Esophagus squamous epithelium (tissue), 5 donors: ENCODE results near the gene NSG2. TPM values are rescaled to one million over a fixed set of nuclear protein-coding genes. Genes with fewer than 3 reads are reported as not detected.
"Not testable (repeated sequence)": the region's sequence is repeated elsewhere in the genome, so short reads cannot be mapped to it uniquely, and the experiment has no call there.

Experiments used
- DNase-seq: peaks from one replicate; lab custom pipeline; 2025; lab: John Stamatoyannopoulos, UW
- H3K27ac ChIP-seq, 4 donors: fragments of 200-600 bp; sonication (generic); one replicate each; pipeline ENCODE4 v1.5.1; 2016 to 2019; ENCODE audit warnings: mild to moderate bottlenecking in 1 of 4
- H3K27me3 ChIP-seq, 4 donors: fragments of 200-600 bp; sonication (generic); 1 replicate in 3 of 4; 2 replicates in 1 of 4; pipeline versions ENCODE4 v1.5.1 to v1.6.0; 2017 to 2021; ENCODE audit warnings: antibody characterized with exemption in 1 of 4
- H3K36me3 ChIP-seq, 3 donors: fragments of 200-600 bp; sonication (generic); one replicate each; pipeline ENCODE4 v1.5.1; 2016 to 2019
- H3K4me1 ChIP-seq, 3 donors: fragments of 200-600 bp; sonication (generic); one replicate each; pipeline ENCODE4 v1.5.1; 2017 to 2019
- H3K4me3 ChIP-seq, 4 donors: fragments of 200-600 bp; sonication (generic); 1 replicate in 3 of 4; 2 replicates in 1 of 4; pipeline ENCODE4 v1.5.1; 2016 to 2019; ENCODE audit warnings: mild to moderate bottlenecking in 2 of 4, moderate library complexity in 1 of 4
- H3K9me3 ChIP-seq, 3 donors: fragments of 200-600 bp; sonication (generic); one replicate each; pipeline ENCODE4 v1.5.1; 2016 to 2019
- POLR2A ChIP-seq, 4 donors: fragments of 450-650 bp; IDR thresholded peaks; one replicate each; pipeline ENCODE4 v1.6.1; 2017; ENCODE audit warnings: antibody characterized with exemption in 4 of 4, mild to moderate bottlenecking in 4 of 4, moderate library complexity in 3 of 4
- WGBS, 2 donors: methylation state at CpG; one replicate each; pipeline ENCODE4 v1.1.5; 2018; 5-methylcytosine and 5-hydroxymethylcytosine counted together
- intact Hi-C: fragments of 100-400 bp; cut with DNase I; formaldehyde crosslinking; loops from one replicate; pipeline ENCODE4 v1.15.0; 2022
- total RNA-seq, 4 donors: library from RNA; depleted of rRNA; stranded (reverse); fragments of >200 nt; gene quantifications; one replicate each; pipeline ENCODE4 v1.1.0, GENCODE V29; 2016
- TF ChIP-seq, protein P1 (sequence below), 6 experiments: fragments of 450-650 bp in 4 of 6; fragments of 200-600 bp in 2 of 6; sonication (generic) in 2 of 6; IDR thresholded peaks; one replicate each; pipeline ENCODE4 v1.5.1; 2016 to 2019; ENCODE audit warnings: antibody characterized with exemption in 6 of 6, mild to moderate bottlenecking in 4 of 6, moderate library complexity in 4 of 6
- donor health status: DM: yes; HTN: yes; CAD: no.

NSG2 gene
- total RNA-seq, 4 donors from 2014 or later: not detected

DNA sequence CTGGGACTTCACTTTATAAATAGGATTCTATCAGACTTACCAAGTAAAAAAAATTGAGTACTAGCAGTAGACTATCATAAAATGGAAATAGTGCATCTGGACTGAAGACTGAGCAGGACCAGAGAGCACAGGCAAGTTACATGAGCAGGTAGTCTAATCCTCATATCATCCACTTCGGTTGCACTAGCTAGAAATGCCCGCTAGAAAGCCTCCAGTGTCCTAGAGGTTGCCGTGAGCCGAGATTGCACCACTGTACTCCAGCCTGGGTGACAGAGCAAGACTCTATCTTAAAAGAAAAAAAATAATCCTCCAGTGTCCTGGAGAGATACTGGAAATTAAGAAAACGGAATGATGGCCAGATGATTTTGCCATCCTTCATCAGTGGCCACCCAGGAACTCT, 36.6 kb upstream of the NSG2 start:
- H3K4me3 ChIP-seq: no peak overlapping the region
- peaks cover 0 to 7% (median 0%) of the 10 kb centered on the region in 4 donors for H3K27me3 ChIP-seq
- no peak overlapping the region for H3K27ac ChIP-seq
- TF ChIP-seq, protein P1, sequence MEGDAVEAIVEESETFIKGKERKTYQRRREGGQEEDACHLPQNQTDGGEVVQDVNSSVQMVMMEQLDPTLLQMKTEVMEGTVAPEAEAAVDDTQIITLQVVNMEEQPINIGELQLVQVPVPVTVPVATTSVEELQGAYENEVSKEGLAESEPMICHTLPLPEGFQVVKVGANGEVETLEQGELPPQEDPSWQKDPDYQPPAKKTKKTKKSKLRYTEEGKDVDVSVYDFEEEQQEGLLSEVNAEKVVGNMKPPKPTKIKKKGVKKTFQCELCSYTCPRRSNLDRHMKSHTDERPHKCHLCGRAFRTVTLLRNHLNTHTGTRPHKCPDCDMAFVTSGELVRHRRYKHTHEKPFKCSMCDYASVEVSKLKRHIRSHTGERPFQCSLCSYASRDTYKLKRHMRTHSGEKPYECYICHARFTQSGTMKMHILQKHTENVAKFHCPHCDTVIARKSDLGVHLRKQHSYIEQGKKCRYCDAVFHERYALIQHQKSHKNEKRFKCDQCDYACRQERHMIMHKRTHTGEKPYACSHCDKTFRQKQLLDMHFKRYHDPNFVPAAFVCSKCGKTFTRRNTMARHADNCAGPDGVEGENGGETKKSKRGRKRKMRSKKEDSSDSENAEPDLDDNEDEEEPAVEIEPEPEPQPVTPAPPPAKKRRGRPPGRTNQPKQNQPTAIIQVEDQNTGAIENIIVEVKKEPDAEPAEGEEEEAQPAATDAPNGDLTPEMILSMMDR (IDR thresholded peaks at IDR 0.05): no peak
- TF ChIP-seq POLR2A (IDR thresholded peaks at IDR 0.05): no peak
- intact Hi-C loops: no loop called here
- WGBS, 2 donors: 81 to 91% methylated on average over 5 of the region's 5 CpGs
- no peaks in the 10 kb centered on the region for H3K9me3 ChIP-seq
- no peaks in the 10 kb centered on the region for H3K36me3 ChIP-seq
- no peak for DNase-seq
- H3K4me1 ChIP-seq: no peaks in the 10 kb centered on the region

DNA sequence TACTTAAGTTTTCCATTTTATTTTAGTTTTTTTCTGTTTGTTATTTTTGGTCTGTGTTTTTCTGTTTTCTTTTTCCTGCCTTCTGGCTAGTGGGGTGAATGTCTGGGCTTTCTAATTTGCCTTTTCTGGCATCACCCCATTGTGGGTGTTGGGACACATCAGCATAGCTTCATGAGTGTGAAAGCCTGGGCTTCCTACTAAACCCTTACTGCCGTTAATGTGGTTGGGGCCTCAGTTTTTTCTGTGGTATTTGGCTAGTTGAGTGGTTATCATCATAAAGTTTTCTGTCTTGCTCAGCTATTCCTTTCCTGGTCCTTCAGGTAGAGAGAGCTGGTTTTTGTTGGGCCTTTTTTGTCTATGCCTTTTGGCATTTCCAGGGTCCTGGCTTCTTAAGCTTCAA, 35.1 kb upstream of the NSG2 start:
- H3K27ac ChIP-seq: no peak overlapping the region
- DNase-seq: no peak
- H3K4me3 ChIP-seq: no peak overlapping the region
- intact Hi-C loops: no loop called here
- H3K9me3 ChIP-seq: no peaks in the 10 kb centered on the region
- TF ChIP-seq, protein P1 (IDR thresholded peaks at IDR 0.05): no peak
- peaks cover 0 to 7% (median 0%) of the 10 kb centered on the region in 4 donors for H3K27me3 ChIP-seq
- 70 to 73% methylated on average over 1 of the region's 1 CpG for WGBS, 2 donors
- no peaks in the 10 kb centered on the region for H3K36me3 ChIP-seq
- H3K4me1 ChIP-seq: no peaks in the 10 kb centered on the region

DNA sequence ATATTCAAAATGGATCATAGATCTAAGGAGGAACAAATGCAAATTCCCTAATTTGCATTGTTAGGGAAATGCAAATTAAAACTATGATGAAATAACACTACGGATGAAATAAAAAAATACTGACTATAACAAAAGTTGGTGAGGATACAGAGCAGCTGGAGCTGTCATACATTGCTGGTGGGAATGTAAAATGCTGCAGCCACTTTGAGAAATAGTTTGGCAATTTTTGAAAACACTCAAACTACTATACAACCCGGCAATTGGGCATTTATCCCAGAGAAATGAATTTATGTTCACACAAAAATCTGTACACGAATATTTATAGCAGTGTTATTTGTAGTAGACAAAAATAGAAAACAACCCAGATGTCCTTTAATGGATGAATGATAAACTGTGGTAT, 34.1 kb upstream of the NSG2 start:
- WGBS, 2 donors: 35 to 47% methylated on average over 3 of the region's 3 CpGs
- DNase-seq: no peak
- TF ChIP-seq, protein P1 (IDR thresholded peaks at IDR 0.05): no peak
- no peak for TF ChIP-seq POLR2A (IDR thresholded peaks at IDR 0.05)

DNA sequence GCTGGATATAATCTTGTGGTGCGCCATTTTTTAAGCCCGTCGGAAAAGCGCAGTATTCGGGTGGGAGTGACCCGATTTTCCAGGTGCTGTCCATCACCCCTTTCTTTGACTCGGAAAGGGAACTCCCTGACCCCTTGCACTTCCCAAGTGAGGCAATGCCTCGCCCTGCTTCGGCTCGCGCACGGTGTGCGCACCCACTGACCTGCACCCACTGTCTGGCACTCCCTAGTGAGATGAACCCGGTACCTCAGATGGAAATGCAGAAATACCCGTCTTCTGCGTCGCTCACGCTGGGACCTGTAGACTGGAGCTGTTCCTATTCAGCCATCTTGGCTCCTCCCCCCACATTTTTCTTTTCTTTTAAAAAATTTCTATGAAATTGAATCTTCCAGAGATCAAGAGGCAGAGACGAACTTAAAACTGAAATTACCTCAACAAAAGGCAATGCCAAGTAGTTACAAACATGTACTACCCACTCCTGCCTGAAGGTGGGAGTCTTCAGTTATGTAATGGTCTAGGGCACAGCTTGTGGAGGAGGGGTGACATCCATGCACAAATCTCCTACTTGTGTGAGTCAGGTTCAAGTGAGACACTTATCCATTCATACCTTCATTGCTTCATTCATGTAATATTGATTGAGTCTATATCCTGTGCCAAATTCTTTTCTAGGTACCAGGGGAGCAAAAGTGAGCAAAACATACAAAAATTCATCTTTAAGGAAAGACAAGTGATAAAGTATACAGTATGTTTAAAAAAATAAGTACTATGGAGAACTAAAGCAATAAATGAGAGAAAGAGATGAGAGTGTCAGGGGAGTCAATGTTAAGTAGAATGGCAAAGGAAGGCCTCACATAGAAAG, 25.2 kb upstream of the NSG2 start:
- intact Hi-C loops, H3K4me3 ChIP-seq, H3K36me3 ChIP-seq, H3K4me1 ChIP-seq, H3K27ac ChIP-seq, DNase-seq, H3K9me3 ChIP-seq: not testable (repeated sequence)
- WGBS, 2 donors: 56 to 82% methylated on average over 3 to 9 of the region's 19 CpGs
- TF ChIP-seq, protein P1 (IDR thresholded peaks at IDR 0.05): peak in 5 of 6 experiments; percentile 25 to 67 (median 36)
- peaks cover 0 to 23% (median 0%) of the 10 kb centered on the region in 4 donors for H3K27me3 ChIP-seq

More for the DNA sequence above, 34.1 kb upstream of the NSG2 start:
- intact Hi-C loops: no loop called here
- peaks cover 0 to 2% (median 0%) of the 10 kb centered on the region in 4 donors for H3K27me3 ChIP-seq
- H3K9me3 ChIP-seq: no peaks in the 10 kb centered on the region
- H3K36me3 ChIP-seq: no peaks in the 10 kb centered on the region
- no peak overlapping the region for H3K4me3 ChIP-seq
- no peak overlapping the region for H3K27ac ChIP-seq
- no peaks in the 10 kb centered on the region for H3K4me1 ChIP-seq

DNA sequence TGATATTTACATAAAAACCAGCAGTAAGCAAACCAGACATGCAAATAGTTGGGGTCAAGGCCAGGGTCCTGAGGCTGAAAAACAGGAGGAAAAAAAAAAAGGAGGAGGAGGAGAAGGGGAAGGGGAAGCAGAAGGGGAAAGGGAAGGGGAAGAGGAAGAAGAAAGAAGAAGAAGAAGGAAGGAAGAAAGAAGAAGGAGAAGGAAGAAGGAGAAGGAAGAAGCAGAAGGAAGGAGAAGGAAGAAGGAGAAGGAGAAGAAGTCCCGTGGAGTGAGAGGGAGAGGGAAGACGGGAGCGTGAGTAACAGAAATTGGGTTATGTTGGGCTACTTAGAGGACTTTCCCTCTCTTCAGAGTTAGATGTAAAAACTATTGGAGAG, 24.6 kb upstream of the NSG2 start:
- DNase-seq: no peak
- no peak overlapping the region for H3K4me3 ChIP-seq
- WGBS, 2 donors: 69 to 82% methylated on average over 3 of the region's 3 CpGs
- TF ChIP-seq POLR2A (IDR thresholded peaks at IDR 0.05): no peak
- TF ChIP-seq, protein P1 (IDR thresholded peaks at IDR 0.05): no peak
- H3K36me3 ChIP-seq: no peaks in the 10 kb centered on the region
- no peaks in the 10 kb centered on the region for H3K4me1 ChIP-seq
- H3K27ac ChIP-seq: no peak overlapping the region
- H3K9me3 ChIP-seq: no peaks in the 10 kb centered on the region
- intact Hi-C loops: no loop called here
- peaks cover 0 to 23% (median 0%) of the 10 kb centered on the region in 4 donors for H3K27me3 ChIP-seq
